HG02852 (cell line): Measurements from ENCODE around the gene KLRD1.
A peak's percentile ranks its signal among the peaks of the same experiment; 100 is the strongest.
"Not testable (repeated sequence)": the region's sequence is repeated elsewhere in the genome, so short reads cannot be mapped to it uniquely, and the experiment has no call there.

ENCODE experiments used
- ATAC-seq: cut with Tn5 transposase; IDR thresholded peaks from one replicate; pipeline ENCODE4 v1.9.1; 2021; ENCODE audit warnings: mild to moderate bottlenecking, moderate library complexity; ENCODE audit not compliant: unreplicated experiment

The KLRD1 gene

DNA sequence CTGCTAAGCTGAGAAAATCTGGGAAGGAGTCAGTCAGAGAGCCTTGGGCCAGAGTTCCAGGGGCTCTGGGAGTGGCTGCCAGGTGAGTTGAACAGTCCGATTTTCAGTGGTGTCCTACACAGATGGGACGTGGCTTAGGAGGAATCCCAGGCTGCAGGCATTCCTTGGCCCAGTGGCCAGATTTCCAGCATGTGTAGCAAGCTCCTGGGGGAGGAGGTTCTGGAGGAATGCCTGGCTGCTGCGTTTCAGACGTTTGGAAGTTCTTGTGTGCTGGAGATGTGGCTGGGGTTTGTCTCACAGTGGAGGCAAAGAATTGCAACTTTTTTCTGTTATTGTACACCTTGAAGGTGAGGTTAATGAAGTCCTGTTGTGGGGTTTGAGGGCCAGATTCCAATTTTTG, 28.5 kb downstream of the KLRD1 start:
- not testable (repeated sequence) for ATAC-seq

DNA sequence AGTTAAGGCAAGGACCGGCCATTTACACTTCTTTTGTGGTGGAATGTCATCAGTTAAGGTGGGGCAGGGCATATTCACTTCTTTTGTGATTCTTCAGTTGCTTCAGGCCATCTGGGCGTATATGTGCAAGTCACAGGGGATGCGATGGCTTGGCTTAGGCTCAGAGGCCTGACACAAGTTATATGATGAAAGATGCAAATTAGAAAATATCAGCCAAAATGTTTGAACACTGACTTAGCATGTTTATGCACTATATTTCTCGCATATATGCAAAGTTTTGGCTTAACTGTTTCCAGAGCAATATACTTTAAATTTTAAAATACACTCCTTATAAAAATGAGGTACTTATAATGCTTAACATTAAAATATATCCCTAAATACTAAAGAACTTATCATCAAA, 30.8 kb downstream of the KLRD1 start:
- ATAC-seq = not testable (repeated sequence)

- no peak for ATAC-seq
Measured at GRCh38 chr12:10339053-10339840, 31.6 kb downstream of the KLRD1 start.

DNA sequence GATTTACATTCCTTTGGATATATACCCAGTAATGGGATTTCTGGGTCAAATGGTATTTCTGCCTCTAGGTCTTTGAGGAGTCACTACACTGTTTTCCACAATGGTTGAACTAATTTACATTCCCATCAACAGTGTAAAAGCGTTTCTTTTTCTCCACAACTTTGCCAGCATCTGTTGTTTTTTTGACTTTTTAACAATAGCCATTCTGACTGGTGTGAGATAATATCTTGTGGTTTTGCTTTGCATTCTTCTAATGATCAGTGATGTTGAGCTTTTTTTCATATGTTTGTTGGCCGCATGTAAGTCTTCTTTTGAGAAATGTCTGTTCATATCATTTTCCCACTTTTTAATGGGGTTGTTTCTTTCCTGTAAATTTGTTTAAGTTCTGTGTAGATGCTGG, 33.3 kb downstream of the KLRD1 start:
- not testable (repeated sequence) for ATAC-seq

DNA sequence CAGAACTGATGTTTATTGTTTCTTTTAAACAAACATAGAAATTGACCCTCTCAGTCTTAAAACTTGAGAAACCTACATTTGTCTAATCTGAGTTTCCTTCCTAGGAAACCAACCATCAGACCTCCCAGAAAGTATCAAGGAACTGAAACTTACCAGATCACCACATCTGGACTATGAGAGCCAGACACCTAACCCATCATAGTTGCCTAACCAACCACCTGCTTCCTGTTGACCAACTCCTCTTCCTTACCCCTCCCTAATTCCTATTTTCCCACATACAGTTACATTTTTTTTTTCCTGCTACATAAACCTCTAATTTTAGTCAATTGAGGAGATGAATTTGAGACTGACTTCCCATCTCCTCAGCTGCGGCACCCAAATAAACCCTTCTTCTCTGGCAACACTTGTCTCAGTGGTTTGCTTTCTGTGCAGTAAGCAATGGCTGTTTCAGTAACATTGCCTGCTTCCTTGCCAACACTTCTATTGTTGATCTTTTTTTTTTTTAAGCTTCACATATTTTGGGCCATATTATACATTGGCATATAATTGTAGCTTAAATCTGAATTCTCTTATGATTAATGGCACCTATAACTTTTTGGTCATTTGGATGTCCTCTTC, 34.3 kb downstream of the KLRD1 start:
- ATAC-seq = no peak

DNA sequence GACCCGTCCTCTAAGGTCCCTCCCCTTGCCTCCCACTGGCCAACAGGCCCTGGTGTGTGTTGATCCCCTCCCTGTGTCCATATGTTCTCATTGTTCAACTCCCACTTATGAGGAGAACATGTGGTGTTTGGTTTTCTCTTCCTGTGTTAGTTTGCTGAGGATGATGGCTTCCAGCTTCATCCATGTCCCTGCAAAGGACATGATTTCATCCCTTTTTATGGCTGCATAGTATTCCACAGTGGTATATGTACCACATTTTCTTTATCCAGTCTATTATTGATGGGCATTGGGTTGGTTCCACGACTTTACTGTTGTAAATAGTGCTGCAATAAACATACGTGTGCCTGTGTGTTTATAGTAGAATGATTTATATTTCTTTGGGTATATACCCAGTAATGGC, 43.8 kb downstream of the KLRD1 start:
- not testable (repeated sequence) for ATAC-seq

DNA sequence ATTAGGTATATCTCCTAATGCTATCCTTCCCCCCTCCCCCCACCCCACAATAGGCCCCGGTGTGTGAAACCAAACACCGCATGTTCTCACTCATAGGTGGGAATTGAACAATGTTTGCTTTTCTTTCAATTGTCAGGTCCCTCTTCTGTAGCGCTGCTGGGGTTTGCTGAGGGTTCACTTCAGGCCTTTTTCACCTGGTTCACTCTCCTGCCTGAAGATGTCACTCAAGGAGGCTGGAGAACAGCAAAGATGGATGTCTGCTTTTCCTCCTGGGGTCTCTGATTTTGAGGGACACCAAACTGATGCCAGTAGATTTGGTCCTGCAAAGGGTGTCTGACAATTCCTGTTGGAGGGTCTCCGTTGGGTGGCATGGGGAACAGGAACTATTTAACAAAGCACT, 46.4 kb downstream of the KLRD1 start:
- no peak for ATAC-seq

GRCh38 chr12:10354502-10354901, 46.8 kb downstream of the KLRD1 start:
- ATAC-seq = no peak

- no peak for ATAC-seq
Measured at GRCh38 chr12:10358131-10358530, 50.5 kb downstream of the KLRD1 start.

- ATAC-seq = no peak
Measured at GRCh38 chr12:10358969-10359368, 51.3 kb downstream of the KLRD1 start.

DNA sequence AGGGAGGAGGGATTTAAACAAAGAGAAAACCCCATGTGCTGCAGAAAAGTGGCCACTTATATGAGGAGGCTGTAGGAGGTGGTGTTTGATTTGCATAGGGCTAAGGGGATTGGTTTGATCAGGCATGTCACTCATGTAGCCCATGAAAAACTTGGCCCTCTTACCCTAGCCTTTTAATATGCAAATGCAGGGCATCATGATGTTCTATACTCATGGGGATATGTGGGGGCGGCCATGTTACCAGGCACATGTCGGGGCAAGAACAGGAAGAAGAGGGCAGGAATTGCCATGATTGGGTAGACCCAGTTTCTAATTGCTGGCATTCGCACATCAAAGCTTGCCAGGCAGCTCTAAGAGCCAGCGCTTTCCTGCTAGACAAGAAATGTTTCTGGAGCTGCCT, 53.4 kb downstream of the KLRD1 start:
- no peak for ATAC-seq

DNA sequence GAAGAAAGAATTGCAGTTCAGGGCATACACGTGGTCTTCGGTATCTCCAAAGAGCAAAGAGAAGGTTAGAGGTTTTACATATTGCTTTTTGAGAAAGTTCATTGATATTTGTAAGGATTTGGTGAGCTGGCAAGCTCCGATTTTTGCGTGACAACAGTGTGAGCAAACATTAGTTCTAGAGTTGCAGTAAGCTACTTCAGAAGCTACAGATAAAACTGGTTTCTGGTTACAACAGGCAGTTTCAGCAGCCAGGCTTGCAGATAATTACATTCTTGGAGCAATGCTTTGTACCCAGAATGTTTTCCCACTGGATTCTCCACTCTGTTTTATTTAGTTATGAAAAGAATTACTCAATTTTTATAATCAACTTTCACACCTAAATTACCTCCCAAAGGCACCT, 54.0 kb downstream of the KLRD1 start:
- ATAC-seq = no peak

- no peak for ATAC-seq
Measured at GRCh38 chr12:10362325-10362724, 54.7 kb downstream of the KLRD1 start.

DNA sequence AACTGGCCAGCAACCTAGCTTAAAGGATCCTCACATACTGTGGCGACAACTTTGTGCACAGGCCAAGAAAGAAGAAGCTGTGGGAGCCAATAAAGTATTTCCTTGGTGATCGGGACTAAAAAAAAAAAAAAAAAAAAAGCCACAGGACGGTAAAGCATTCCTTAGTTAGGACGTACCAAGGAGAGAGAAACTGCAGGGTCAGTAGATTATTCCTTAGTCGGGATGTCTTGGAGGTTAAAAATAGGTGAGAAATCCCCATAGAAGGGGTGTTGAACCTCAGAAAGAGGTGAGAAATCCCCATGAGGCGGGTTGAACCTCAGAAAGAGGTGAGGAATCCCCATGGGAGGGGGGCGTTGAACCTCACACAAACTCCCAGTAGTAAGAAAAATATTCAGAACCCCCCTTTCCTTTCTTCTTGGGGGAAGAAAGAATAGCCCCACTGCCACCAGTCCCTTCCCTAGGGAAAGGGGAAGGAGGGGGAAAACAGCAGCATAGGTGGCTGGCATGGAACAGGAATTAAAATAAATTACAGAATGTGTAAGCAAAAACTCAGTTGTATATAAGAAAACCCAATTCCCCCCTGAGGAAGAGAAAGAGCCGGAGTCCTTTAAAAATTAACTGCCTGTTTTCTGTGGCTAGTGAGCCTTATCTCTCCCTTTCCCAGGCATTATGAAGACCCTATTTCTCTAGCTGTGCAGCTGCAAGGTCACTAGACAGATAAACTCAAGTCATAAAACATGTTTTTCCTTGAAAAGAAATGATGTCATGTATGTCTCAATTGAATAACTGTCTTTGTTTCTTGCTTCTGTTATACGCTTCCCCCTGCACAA, 55.4 kb downstream of the KLRD1 start:
- no peak for ATAC-seq

GRCh38 chr12:10363658-10363913, 55.9 kb downstream of the KLRD1 start:
- no peak for ATAC-seq

DNA sequence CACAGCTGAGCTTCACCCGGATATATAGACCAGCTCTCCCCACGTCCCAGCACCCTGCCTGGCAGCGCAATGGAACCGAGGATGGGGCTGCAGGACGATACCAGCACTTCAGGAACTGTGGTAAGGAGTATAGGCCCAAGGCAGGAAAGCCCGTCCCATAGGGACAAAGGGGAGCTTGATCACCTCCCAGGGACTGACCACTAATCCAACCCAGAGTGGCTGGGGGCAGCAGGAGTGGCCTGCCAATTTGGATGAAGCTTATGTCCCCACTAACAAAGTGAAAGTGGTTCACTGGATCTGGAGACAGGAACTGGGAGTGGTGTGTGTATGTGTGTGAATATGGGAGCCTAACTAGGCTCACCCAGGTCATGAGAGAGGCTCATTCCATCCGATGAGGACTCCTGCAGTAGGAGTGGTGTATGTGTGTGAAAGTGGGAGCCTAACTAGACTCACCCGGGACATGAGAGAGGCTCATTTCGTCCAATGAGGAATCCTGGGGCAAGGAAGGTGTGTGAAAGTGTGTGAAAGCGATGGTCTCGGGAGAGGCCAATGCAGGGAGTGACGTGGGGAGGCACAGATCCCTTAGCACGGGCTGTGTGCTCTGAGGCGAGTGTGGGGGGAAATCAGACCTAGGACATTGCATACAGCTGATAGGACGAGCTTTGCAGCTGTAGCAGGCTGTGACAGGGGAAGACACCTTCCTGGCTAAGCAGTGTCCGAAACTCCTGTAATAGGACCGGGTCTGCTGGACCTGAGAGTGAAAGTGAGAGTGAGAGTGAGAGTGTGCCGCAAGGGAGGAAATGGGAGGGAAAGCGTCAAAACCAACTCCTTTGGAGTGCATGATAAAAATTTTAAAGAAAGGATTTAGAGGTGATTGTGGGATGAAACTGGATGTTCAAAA, 56.5 kb downstream of the KLRD1 start:
- ATAC-seq = peak; percentile 85

- ATAC-seq = peak; percentile 56
Measured at GRCh38 chr12:10364815-10365622, 57.3 kb downstream of the KLRD1 start.

GRCh38 chr12:10365696-10366405, 58.2 kb downstream of the KLRD1 start:
- ATAC-seq = no peak

DNA sequence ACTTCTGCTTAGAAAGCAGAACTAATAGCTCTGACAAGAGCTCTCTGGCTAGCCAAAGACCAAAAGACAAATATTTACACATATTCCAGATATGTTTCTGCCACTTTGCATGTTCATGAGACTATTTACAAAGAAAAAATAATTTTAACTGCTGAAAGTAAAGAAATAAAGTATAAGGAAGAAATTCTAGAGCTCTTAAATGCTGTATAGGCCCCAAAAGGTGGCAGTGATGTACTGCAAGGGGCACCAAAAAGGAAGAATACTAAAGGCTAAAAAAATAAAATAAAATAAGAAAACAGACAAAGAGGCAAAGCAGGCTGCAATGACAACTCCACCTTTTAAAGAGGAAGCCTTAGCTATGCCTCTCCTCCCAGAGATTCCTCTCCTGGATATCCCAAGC, 59.2 kb downstream of the KLRD1 start:
- ATAC-seq = no peak

DNA sequence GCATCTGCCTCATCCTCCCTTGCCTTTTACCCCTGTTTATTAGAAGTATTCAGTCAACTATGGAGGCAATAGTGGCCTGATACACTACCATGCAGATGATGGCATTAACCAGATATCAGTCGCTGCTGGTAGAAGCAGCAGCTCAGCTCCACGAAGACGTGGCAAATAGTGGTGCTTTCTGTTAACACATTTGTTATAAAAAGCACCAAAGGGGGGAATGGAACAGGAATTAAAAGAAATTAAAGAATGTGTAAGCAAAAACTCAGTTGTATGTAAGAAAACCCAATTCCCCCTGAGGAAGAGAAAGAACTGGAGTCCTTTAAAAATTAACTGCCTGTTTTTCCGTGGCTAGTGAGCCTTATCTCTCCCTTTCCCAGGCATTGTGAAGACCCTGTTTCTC, 60.0 kb downstream of the KLRD1 start:
- ATAC-seq = not testable (repeated sequence)
